HG02763 (cell line): Measurements from ENCODE around the gene ADGRV1.
"Not testable (repeated sequence)": the region's sequence is repeated elsewhere in the genome, so short reads cannot be mapped to it uniquely, and the experiment has no call there.

ENCODE experiments used
- ATAC-seq: cut with Tn5 transposase; IDR thresholded peaks from one replicate; pipeline ENCODE4 v1.9.1; 2021; ENCODE audit warnings: mild to moderate bottlenecking, moderate library complexity; ENCODE audit not compliant: unreplicated experiment

ADGRV1 gene

GRCh38 chr5:90803381-90803780 lies 244.8 kb downstream of the ADGRV1 start:
- ATAC-seq: no peak

- ATAC-seq: no peak
Observed at GRCh38 chr5:90803876-90804275, 245.3 kb downstream of the ADGRV1 start.

GRCh38 chr5:90807496-90807895 lies 248.9 kb downstream of the ADGRV1 start:
- no peak for ATAC-seq

- no peak for ATAC-seq
Observed at GRCh38 chr5:90809311-90810056, 250.9 kb downstream of the ADGRV1 start.

- no peak for ATAC-seq
Observed at GRCh38 chr5:90810211-90810610, 251.6 kb downstream of the ADGRV1 start.

- no peak for ATAC-seq
Observed at GRCh38 chr5:90813392-90813791, 254.8 kb downstream of the ADGRV1 start.

- not testable (repeated sequence) for ATAC-seq
Observed at GRCh38 chr5:90822062-90822461, 263.5 kb downstream of the ADGRV1 start.

GRCh38 chr5:90824436-90824835 lies 265.8 kb downstream of the ADGRV1 start:
- ATAC-seq: no peak

GRCh38 chr5:90830058-90830457 lies 271.5 kb downstream of the ADGRV1 start:
- no peak for ATAC-seq

GRCh38 chr5:90833753-90834152 lies 275.2 kb downstream of the ADGRV1 start:
- no peak for ATAC-seq

- ATAC-seq: no peak
Observed at GRCh38 chr5:90834711-90835110, 276.1 kb downstream of the ADGRV1 start.

GRCh38 chr5:90843443-90843842 lies 284.8 kb downstream of the ADGRV1 start:
- ATAC-seq: no peak

- no peak for ATAC-seq
Observed at GRCh38 chr5:90844931-90845330, 286.3 kb downstream of the ADGRV1 start.

GRCh38 chr5:90845723-90846554 lies 287.3 kb downstream of the ADGRV1 start:
- no peak for ATAC-seq

- not testable (repeated sequence) for ATAC-seq
Observed at GRCh38 chr5:90847606-90848005, 289.0 kb downstream of the ADGRV1 start.

GRCh38 chr5:90849939-90850338 lies 291.3 kb downstream of the ADGRV1 start:
- ATAC-seq: no peak

GRCh38 chr5:90852531-90852930 lies 293.9 kb downstream of the ADGRV1 start:
- no peak for ATAC-seq

GRCh38 chr5:90853750-90854149 lies 295.2 kb downstream of the ADGRV1 start:
- ATAC-seq: no peak

- no peak for ATAC-seq
Observed at GRCh38 chr5:90854169-90854568, 295.6 kb downstream of the ADGRV1 start.

- ATAC-seq: no peak
Observed at GRCh38 chr5:90855296-90856010, 296.9 kb downstream of the ADGRV1 start.

GRCh38 chr5:90861843-90862586 lies 303.4 kb downstream of the ADGRV1 start:
- ATAC-seq: no peak
